NCI-H2107 treated with DMSO at 0.1 percent for 48 hours (cell line): ENCODE measurements around the gene MAZ.
A peak's percentile ranks its signal among the peaks of the same experiment; 100 is the strongest.

ENCODE experiments used
- DNase-seq: peaks from one replicate; lab custom pipeline; 2025; ENCODE audit not compliant: unreplicated experiment; lab: John Stamatoyannopoulos, UW

The MAZ gene

GRCh38 chr16:29809031-29809747 lies 2.9 kb downstream of the MAZ start:
- DNase-seq, result no peak

- no peak for DNase-seq
Observed at GRCh38 chr16:29809850-29810698, 3.7 kb downstream of the MAZ start.

- no peak for DNase-seq
Observed at GRCh38 chr16:29810699-29811169, 4.4 kb downstream of the MAZ start.

- peak; percentile 81 for DNase-seq
Observed at GRCh38 chr16:29811170-29811895, 5.0 kb downstream of the MAZ start.

GRCh38 chr16:29811896-29812665 lies 5.8 kb downstream of the MAZ start, which contains the start of gene PRRT2:
Gene PRRT2, plus strand, starts transcription at chr16:29812193. Its CDS starts 862 bp downstream, at chr16:29813055.
- peak; percentile 39 for DNase-seq

- DNase-seq, result no peak
Observed at GRCh38 chr16:29812754-29813643, 6.7 kb downstream of the MAZ start.

GRCh38 chr16:29813644-29814562 lies 7.6 kb downstream of the MAZ start:
- no peak for DNase-seq

- DNase-seq, result no peak
Observed at GRCh38 chr16:29814592-29814991, 8.3 kb downstream of the MAZ start.

GRCh38 chr16:29815032-29815721 lies 8.8 kb downstream of the MAZ start:
- no peak for DNase-seq

- peak; percentile 97 for DNase-seq
Observed at GRCh38 chr16:29815793-29816693, 9.7 kb downstream of the MAZ start, which contains the start of gene PAGR1. Gene PAGR1, plus strand, starts transcription at chr16:29816152. Its CDS starts 374 bp downstream, at chr16:29816526.

- DNase-seq, result peak; percentile 58
Observed at GRCh38 chr16:29816694-29817441, 10.5 kb downstream of the MAZ start.

- DNase-seq, result no peak
Observed at GRCh38 chr16:29818082-29818481, 11.8 kb downstream of the MAZ start.

GRCh38 chr16:29819506-29819905 lies 13.2 kb downstream of the MAZ start:
- DNase-seq, result no peak

- peak; percentile 21 for DNase-seq
Observed at GRCh38 chr16:29820271-29820701, 14.0 kb downstream of the MAZ start, which contains the start of gene MVP. Gene MVP, plus strand, starts transcription at chr16:29820462. Its CDS starts 10,088 bp downstream, at chr16:29830550.

GRCh38 chr16:29820730-29821642 lies 14.7 kb downstream of the MAZ start:
- no peak for DNase-seq
